ENCODE measurements around the gene CDK9. TPM values are rescaled to one million over a fixed set of nuclear protein-coding genes. Genes with fewer than 3 reads are reported as not detected.

The CDK9 gene
- total RNA-seq, 2 experiments from 2014 or later: 80.0 to 136 TPM

DNA sequence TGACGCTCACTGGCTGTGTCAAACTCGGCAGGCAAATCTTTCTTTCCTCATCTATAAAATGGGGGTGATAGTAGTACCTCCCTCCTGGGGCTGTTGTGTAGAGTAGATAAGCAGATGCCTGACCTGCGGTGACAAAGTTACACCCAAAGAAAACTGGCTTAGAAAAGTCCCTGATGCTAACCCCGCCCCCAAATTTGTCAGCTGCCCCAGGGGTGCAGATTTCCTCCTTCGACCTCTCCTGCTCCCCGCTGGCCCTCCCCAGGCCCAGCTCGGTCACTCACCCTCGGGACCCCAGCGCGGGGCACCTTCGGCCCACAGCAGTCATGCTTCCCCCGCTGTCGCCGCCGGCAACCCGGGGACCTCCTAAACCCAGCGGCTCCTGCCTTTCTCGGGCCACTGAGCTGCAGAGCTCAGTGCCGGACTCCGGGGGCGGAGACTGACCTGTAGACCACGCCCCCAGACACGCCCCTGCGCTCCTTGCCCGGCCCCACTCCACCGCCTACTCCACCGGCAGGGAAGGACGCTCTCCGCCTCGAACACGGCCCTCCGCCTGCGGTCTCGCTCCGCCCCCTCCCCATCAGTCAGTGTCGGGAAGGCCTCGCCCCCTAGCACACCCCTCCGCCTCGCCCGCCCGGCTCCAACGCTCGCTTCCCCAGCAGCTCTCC, 14.8 kb upstream of the CDK9 start:
- Histone ChIP-seq H3K79me2 (ENCODE audit: insufficient read depth, low read depth, low read length) (peaks cover 32% of the 10 kb centered on the region), H3K27ac (ENCODE audit: low read depth, low read length, poor library complexity, severe bottlenecking) (peak overlapping the region; percentile 30), H3K9me2 (ENCODE audit: insufficient read depth, low read length) (no peaks in the 10 kb centered on the region), H3K36me3 (ENCODE audit: insufficient read depth, low read length) (peaks cover 63% of the 10 kb centered on the region), H4K20me1 (ENCODE audit: insufficient read depth, low read length) (0 out of 2 replicates have a peak, but pooled peaks cover 6% of the 10 kb centered on the region), H3K9me3 (ENCODE audit: low read length) (no peaks in the 10 kb centered on the region), H3K4me1 (ENCODE audit: insufficient read depth, low read length, poor library complexity, severe bottlenecking) (peaks cover 73% of the 10 kb centered on the region), H2AFZ (ENCODE audit: low read length) (no peak overlapping the region), H3K4me2 (ENCODE audit: low read length) (peak overlapping the region; percentile 98), H3K4me3 (ENCODE audit: low read depth, low read length, poor library complexity, severe bottlenecking) (peak overlapping the region; percentile 69)
- peak; percentile 97 for DNase-seq (ENCODE audit: low spot score)
- BruUV-seq (replicated peaks): no TSS peak
- POLR2A ChIA-PET: interaction anchor here (0.7 to 1.2 kb wide), 7 partner anchors 8 to 34 kb away, joined by 3 to 5 read pairs (median 3); no protein-coding TSS in a partner anchor
- TF ChIP-seq, protein P1, sequence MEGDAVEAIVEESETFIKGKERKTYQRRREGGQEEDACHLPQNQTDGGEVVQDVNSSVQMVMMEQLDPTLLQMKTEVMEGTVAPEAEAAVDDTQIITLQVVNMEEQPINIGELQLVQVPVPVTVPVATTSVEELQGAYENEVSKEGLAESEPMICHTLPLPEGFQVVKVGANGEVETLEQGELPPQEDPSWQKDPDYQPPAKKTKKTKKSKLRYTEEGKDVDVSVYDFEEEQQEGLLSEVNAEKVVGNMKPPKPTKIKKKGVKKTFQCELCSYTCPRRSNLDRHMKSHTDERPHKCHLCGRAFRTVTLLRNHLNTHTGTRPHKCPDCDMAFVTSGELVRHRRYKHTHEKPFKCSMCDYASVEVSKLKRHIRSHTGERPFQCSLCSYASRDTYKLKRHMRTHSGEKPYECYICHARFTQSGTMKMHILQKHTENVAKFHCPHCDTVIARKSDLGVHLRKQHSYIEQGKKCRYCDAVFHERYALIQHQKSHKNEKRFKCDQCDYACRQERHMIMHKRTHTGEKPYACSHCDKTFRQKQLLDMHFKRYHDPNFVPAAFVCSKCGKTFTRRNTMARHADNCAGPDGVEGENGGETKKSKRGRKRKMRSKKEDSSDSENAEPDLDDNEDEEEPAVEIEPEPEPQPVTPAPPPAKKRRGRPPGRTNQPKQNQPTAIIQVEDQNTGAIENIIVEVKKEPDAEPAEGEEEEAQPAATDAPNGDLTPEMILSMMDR (conservative IDR thresholded peaks at IDR 0.05; ENCODE audit: low read length): no peak
- TF ChIP-seq EZH2phosphoT487 (IDR thresholded peaks at IDR 0.05; ENCODE audit: borderline replicate concordance, low read depth, low read length): no peak
- CTCF ChIA-PET (ENCODE audit: unreplicated experiment): interaction anchor here (1.0 to 1.8 kb wide), 2 partner anchors 13 to 54 kb away, joined by 4 to 8 read pairs; no protein-coding TSS in a partner anchor
- intact Hi-C loops (cut with micrococcal nuclease; ENCODE audit: unreplicated experiment): no loop called here

GRCh38 chr9:127771570-127772189, 14.2 kb upstream of the CDK9 start:
- no peak for DNase-seq (ENCODE audit: low spot score)
- peak overlapping the region; percentile 69 for H3K4me3 ChIP-seq (ENCODE audit: low read depth, low read length, poor library complexity, severe bottlenecking)
- no TSS peak for BruUV-seq (replicated peaks)
- H3K79me2 ChIP-seq (ENCODE audit: insufficient read depth, low read depth, low read length): peaks cover 34% of the 10 kb centered on the region
- no peaks in the 10 kb centered on the region for H3K9me2 ChIP-seq (ENCODE audit: insufficient read depth, low read length)
- H3K4me1 ChIP-seq (ENCODE audit: insufficient read depth, low read length, poor library complexity, severe bottlenecking): peaks cover 74% of the 10 kb centered on the region
- H3K27ac ChIP-seq (ENCODE audit: low read depth, low read length, poor library complexity, severe bottlenecking): peak overlapping the region; percentile 59
- H3K4me2 ChIP-seq (ENCODE audit: low read length): peak overlapping the region; percentile 98
- intact Hi-C loops (cut with micrococcal nuclease; ENCODE audit: unreplicated experiment): no loop called here
- no peaks in the 10 kb centered on the region for H3K9me3 ChIP-seq (ENCODE audit: low read length)
- CTCF ChIA-PET (ENCODE audit: unreplicated experiment): interaction anchor here (1.0 to 1.8 kb wide), 2 partner anchors 13 to 53 kb away, joined by 4 to 8 read pairs; no protein-coding TSS in a partner anchor
- TF ChIP-seq, protein P1 (conservative IDR thresholded peaks at IDR 0.05; ENCODE audit: low read length): no peak
- no peak for TF ChIP-seq EZH2phosphoT487 (IDR thresholded peaks at IDR 0.05; ENCODE audit: borderline replicate concordance, low read depth, low read length)
- POLR2A ChIA-PET: interaction anchor here (0.8 to 1.2 kb wide), 6 partner anchors 8 to 31 kb away, joined by 3 to 5 read pairs (median 3); no protein-coding TSS in a partner anchor
- H2AFZ ChIP-seq (ENCODE audit: low read length): no peak overlapping the region
- 0 out of 2 replicates have a peak, but pooled peaks cover 6% of the 10 kb centered on the region for H4K20me1 ChIP-seq (ENCODE audit: insufficient read depth, low read length)
- H3K36me3 ChIP-seq (ENCODE audit: insufficient read depth, low read length): peaks cover 59% of the 10 kb centered on the region
